H9 (cell line): ENCODE results near the gene TRERF1. TPM values are rescaled to one million over a fixed set of nuclear protein-coding genes. Genes with fewer than 3 reads are reported as not detected.

Source experiments
- DNase-seq: peaks from one replicate; pipeline ENCODE4 v3.0.0-alpha.2; 2017
- H2AFZ ChIP-seq: one replicate; pipeline ENCODE4 v1.6.1; 2013; ENCODE audit warnings: mild to moderate bottlenecking, low read length, control low read depth, moderate library complexity
- H2AK5ac ChIP-seq: 2 replicates; pipeline ENCODE4 v1.6.1; 2013; ENCODE audit warnings: low read length, control low read depth, mixed read lengths; ENCODE audit not compliant: insufficient read length
- H2BK120ac ChIP-seq: one replicate; pipeline ENCODE4 v1.6.1; 2013; ENCODE audit warnings: low read depth, mild to moderate bottlenecking, low read length, control low read depth, inconsistent platforms; ENCODE audit not compliant: poor library complexity, severe bottlenecking
- H2BK12ac ChIP-seq: 2 replicates; pipeline ENCODE4 v1.6.1; 2013; ENCODE audit warnings: low read length, control low read depth, mixed read lengths, low read depth; ENCODE audit not compliant: insufficient read length
- H2BK15ac ChIP-seq: 2 replicates; pipeline ENCODE4 v1.6.1; 2013; ENCODE audit warnings: low read depth, low read length, control low read depth
- H2BK20ac ChIP-seq: one replicate; pipeline ENCODE4 v1.6.1; 2013; ENCODE audit warnings: low read depth, mild to moderate bottlenecking, low read length, control low read depth, inconsistent platforms; ENCODE audit not compliant: poor library complexity, severe bottlenecking
- H2BK5ac ChIP-seq: 2 replicates; pipeline ENCODE4 v1.6.1; 2013; ENCODE audit warnings: low read length, control low read depth, mixed read lengths; ENCODE audit not compliant: insufficient read length
- H3K14ac ChIP-seq: 2 replicates; pipeline ENCODE4 v1.6.1; 2013; ENCODE audit warnings: low read length, control low read depth; ENCODE audit not compliant: insufficient read depth
- H3K18ac ChIP-seq: 2 replicates; pipeline ENCODE4 v1.6.1; 2013; ENCODE audit warnings: low read depth, mild to moderate bottlenecking, mixed read lengths, low read length, control low read depth; ENCODE audit not compliant: insufficient read length
- H3K23ac ChIP-seq: 2 replicates; pipeline ENCODE4 v1.6.1; 2013; ENCODE audit warnings: low read length, control low read depth, mixed read lengths, low read depth; ENCODE audit not compliant: insufficient read length
- H3K23me2 ChIP-seq: 2 replicates; pipeline ENCODE4 v1.6.1; 2013; ENCODE audit warnings: low read depth, mild to moderate bottlenecking, mixed read lengths, low read length, control low read depth; ENCODE audit not compliant: insufficient read length, poor library complexity, severe bottlenecking
- H3K27ac ChIP-seq: 2 replicates; pipeline ENCODE4 v1.5.1; 2013; ENCODE audit warnings: low read length, control low read depth, mixed read lengths, low read depth; ENCODE audit not compliant: insufficient read length
- H3K27me3 ChIP-seq: 2 replicates; pipeline ENCODE4 v1.6.1; 2013; ENCODE audit warnings: low read length, control low read depth, inconsistent platforms; ENCODE audit not compliant: insufficient read depth
- H3K4ac ChIP-seq: 2 replicates; pipeline ENCODE4 v1.6.1; 2013; ENCODE audit warnings: low read depth, mild to moderate bottlenecking, control low read depth, inconsistent platforms, low read length, moderate library complexity
- H3K4me1 ChIP-seq: 2 replicates; pipeline ENCODE4 v1.6.1; 2013; ENCODE audit warnings: low read length, control low read depth, inconsistent platforms; ENCODE audit not compliant: insufficient read depth
- H3K4me2 ChIP-seq: 2 replicates; pipeline ENCODE4 v1.6.1; 2013; ENCODE audit warnings: low read length, control low read depth, mixed read lengths; ENCODE audit not compliant: insufficient read length, insufficient read depth
- H3K56ac ChIP-seq: 2 replicates; pipeline ENCODE4 v1.6.1; 2013; ENCODE audit warnings: low read depth, mild to moderate bottlenecking, mixed read lengths, low read length, control low read depth; ENCODE audit not compliant: insufficient read length
- H3K79me1 ChIP-seq: 2 replicates; pipeline ENCODE4 v1.6.1; 2013; ENCODE audit warnings: low read depth, mild to moderate bottlenecking, moderate library complexity, low read length, control low read depth, inconsistent platforms; ENCODE audit not compliant: insufficient read depth, poor library complexity, severe bottlenecking
- H3K79me2 ChIP-seq: 2 replicates; pipeline ENCODE4 v1.6.1; 2013; ENCODE audit warnings: low read length, control low read depth, inconsistent platforms; ENCODE audit not compliant: insufficient read depth
- H3K9ac ChIP-seq: 2 replicates; pipeline ENCODE4 v1.6.1; 2013; ENCODE audit warnings: low read length, control low read depth, mixed read lengths; ENCODE audit not compliant: insufficient read length; ENCODE audit errors: extremely low read depth
- H3K9me3 ChIP-seq: one replicate; pipeline ENCODE4 v1.6.1; 2013; ENCODE audit warnings: low read depth, low read length, inconsistent platforms; ENCODE audit not compliant: control insufficient read depth
- H3T11ph ChIP-seq: one replicate; pipeline ENCODE4 v1.6.1; 2013; ENCODE audit warnings: mild to moderate bottlenecking, low read length, control low read depth, inconsistent platforms
- H4K20me1 ChIP-seq: one replicate; pipeline ENCODE4 v1.6.1; 2013; ENCODE audit not compliant: control insufficient read depth, insufficient read length, insufficient read depth
- H4K5ac ChIP-seq: 2 replicates; pipeline ENCODE4 v1.6.1; 2013; ENCODE audit warnings: low read depth, mild to moderate bottlenecking, mixed read lengths, low read length, control low read depth; ENCODE audit not compliant: insufficient read length
- H4K8ac ChIP-seq: replicated peaks from 2 replicates; pipeline ENCODE4 v1.6.1; 2013; ENCODE audit warnings: low read length, control low read depth, mixed read lengths, low read depth; ENCODE audit not compliant: insufficient read length
- H4K91ac ChIP-seq: 2 replicates; pipeline ENCODE4 v1.6.1; 2013; ENCODE audit warnings: low read depth, mild to moderate bottlenecking, moderate library complexity, mixed read lengths, low read length, control low read depth; ENCODE audit not compliant: insufficient read length
- H3K27ac Mint-ChIP-seq, 3 experiments: 2 replicates in 2 of 3; 3 replicates in 1 of 3; pipeline ENCODE4 v1.8.0; 2020 to 2021; ENCODE audit warnings: mixed read lengths in 3 of 3, mild to moderate bottlenecking in 1 of 3, moderate library complexity in 1 of 3
- H3K27me3 Mint-ChIP-seq: 2 replicates; pipeline ENCODE4 v1.8.0; 2021; ENCODE audit warnings: low read depth, mild to moderate bottlenecking, moderate library complexity, mixed read lengths
- H3K36me3 Mint-ChIP-seq, 3 experiments: 2 replicates in 2 of 3; 3 replicates in 1 of 3; pipeline ENCODE4 v1.8.0; 2020 to 2021; ENCODE audit warnings: low read depth in 3 of 3, mixed read lengths in 3 of 3; ENCODE audit not compliant: insufficient read depth in 1 of 3
- H3K4me1 Mint-ChIP-seq, 2 experiments: 2 replicates each; pipeline ENCODE4 v1.8.0; 2020; ENCODE audit warnings: mixed read lengths in 2 of 2
- H3K4me3 Mint-ChIP-seq, 2 experiments: 2 replicates in 1 of 2; 3 replicates in 1 of 2; pipeline ENCODE4 v1.8.0; 2020 to 2021; ENCODE audit warnings: mild to moderate bottlenecking in 2 of 2, mixed read lengths in 2 of 2, moderate library complexity in 1 of 2
- H3K9me3 Mint-ChIP-seq, 2 experiments: 2 replicates in 1 of 2; 3 replicates in 1 of 2; pipeline ENCODE4 v1.8.0; 2020; ENCODE audit warnings: mild to moderate bottlenecking in 2 of 2, mixed read lengths in 2 of 2, moderate library complexity in 1 of 2
- WGBS: extraction: QIAGEN DNeasy Blood & Tissue Kit; methylation state at CpG from one replicate; pipeline ENCODE4 v1.1.7; 2013; ENCODE audit warnings: missing lambda C conversion rate, low lambda C conversion rate, mixed read lengths; ENCODE audit not compliant: insufficient read length; ENCODE audit errors: extremely low coverage; 5-methylcytosine and 5-hydroxymethylcytosine counted together
- total RNA-seq: library from RNA; stranded (reverse); gene quantifications from 2 replicates; pipeline ENCODE4 v1.2.1, GENCODE V29; 2021
- TF ChIP-seq, protein P1 (sequence below): fragments of 200-600 bp; sonication (generic); conservative IDR thresholded peaks from 3 replicates; pipeline ENCODE4 v1.8.0; 2021; ENCODE audit warnings: antibody characterized with exemption, mild to moderate bottlenecking

The TRERF1 gene
- total RNA-seq, 1 experiment from 2014 or later = 19.7 TPM

- H3T11ph ChIP-seq = no peak overlapping the region
- H4K8ac ChIP-seq = no peak overlapping the region
- TF ChIP-seq, protein P1, sequence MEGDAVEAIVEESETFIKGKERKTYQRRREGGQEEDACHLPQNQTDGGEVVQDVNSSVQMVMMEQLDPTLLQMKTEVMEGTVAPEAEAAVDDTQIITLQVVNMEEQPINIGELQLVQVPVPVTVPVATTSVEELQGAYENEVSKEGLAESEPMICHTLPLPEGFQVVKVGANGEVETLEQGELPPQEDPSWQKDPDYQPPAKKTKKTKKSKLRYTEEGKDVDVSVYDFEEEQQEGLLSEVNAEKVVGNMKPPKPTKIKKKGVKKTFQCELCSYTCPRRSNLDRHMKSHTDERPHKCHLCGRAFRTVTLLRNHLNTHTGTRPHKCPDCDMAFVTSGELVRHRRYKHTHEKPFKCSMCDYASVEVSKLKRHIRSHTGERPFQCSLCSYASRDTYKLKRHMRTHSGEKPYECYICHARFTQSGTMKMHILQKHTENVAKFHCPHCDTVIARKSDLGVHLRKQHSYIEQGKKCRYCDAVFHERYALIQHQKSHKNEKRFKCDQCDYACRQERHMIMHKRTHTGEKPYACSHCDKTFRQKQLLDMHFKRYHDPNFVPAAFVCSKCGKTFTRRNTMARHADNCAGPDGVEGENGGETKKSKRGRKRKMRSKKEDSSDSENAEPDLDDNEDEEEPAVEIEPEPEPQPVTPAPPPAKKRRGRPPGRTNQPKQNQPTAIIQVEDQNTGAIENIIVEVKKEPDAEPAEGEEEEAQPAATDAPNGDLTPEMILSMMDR = no peak
- H3K4me1 Mint-ChIP-seq = peaks cover 1 to 5% of the 10 kb centered on the region in 2 experiments
- H3K27me3 ChIP-seq = no peaks in the 10 kb centered on the region
- H3K14ac ChIP-seq = no peak overlapping the region
- no peak overlapping the region for H3K27ac ChIP-seq
- no peak overlapping the region for H3K56ac ChIP-seq
- no peak overlapping the region for H2BK5ac ChIP-seq
- H2BK20ac ChIP-seq = no peak overlapping the region
- no peak overlapping the region for H4K91ac ChIP-seq
- no peak overlapping the region for H3K23ac ChIP-seq
- no peaks in the 10 kb centered on the region for H3K23me2 ChIP-seq
- H3K18ac ChIP-seq = no peak overlapping the region
- H3K36me3 Mint-ChIP-seq = peaks cover 0 to 5% (median under 1%) of the 10 kb centered on the region in 3 experiments; a peak in 4 of 7 replicates
- no peak overlapping the region for H3K27ac Mint-ChIP-seq
- no peak overlapping the region for H3K4me2 ChIP-seq
- no peak overlapping the region for H2BK15ac ChIP-seq
- no peaks in the 10 kb centered on the region for H3K4me1 ChIP-seq
- H3K4ac ChIP-seq = no peak overlapping the region
- no peaks in the 10 kb centered on the region for H4K20me1 ChIP-seq
- no peak overlapping the region for H3K4me3 Mint-ChIP-seq
- DNase-seq = no peak
- no peaks in the 10 kb centered on the region for H3K79me1 ChIP-seq
- H2AFZ ChIP-seq = no peak overlapping the region
- no peaks in the 10 kb centered on the region for H3K79me2 ChIP-seq
- H3K9ac ChIP-seq = no peak overlapping the region
- H2BK12ac ChIP-seq = no peak overlapping the region
- no peaks in the 10 kb centered on the region for H3K9me3 ChIP-seq
- no peak overlapping the region for H4K5ac ChIP-seq
- no peak overlapping the region for H2AK5ac ChIP-seq
- no CpG with 5 or more reads among the region's 7 CpGs for WGBS
- no peaks in the 10 kb centered on the region; the same call in 1 of the 2 replicates for H3K27me3 Mint-ChIP-seq
- no peaks in the 10 kb centered on the region for H3K9me3 Mint-ChIP-seq
- H2BK120ac ChIP-seq = no peak overlapping the region
Observed at GRCh38 chr6:42222448-42222847, 229.3 kb downstream of the TRERF1 start.
